ENCODE data around the gene LPCAT1.
A peak's percentile ranks its signal among the peaks of the same experiment; 100 is the strongest.
"Not testable (repeated sequence)": the region's sequence is repeated elsewhere in the genome, so short reads cannot be mapped to it uniquely, and the experiment has no call there.

The LPCAT1 gene

GRCh38 chr5:1523793-1524480 is at the start of gene LPCAT1:
TSS of gene LPCAT1 (minus strand) at chr5:1523960. CDS start at chr5:1523844, 116 bp downstream.
- peak; percentile 95 for DNase-seq (ENCODE audit: low spot score)

DNA sequence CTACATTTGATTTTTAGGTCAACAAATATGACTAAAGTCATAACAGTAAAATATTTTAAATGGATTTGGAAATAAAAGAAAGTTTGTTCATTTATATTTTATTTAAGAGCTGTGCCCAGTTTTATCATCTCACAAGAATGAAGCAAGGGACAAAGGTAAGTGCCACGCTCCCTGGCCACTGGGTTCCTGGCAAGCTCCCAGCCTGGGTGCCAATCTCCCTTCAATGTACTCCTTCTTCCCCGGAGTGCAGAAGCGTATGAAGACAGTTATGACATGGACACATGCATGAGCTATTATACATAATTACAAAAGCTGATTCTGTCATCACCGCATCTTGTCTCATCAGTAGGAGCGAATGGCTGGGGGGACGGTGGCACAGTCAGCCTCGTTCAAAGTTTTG is 48.1 kb upstream of the LPCAT1 start:
- DNase-seq (ENCODE audit: low spot score): not testable (repeated sequence)

- no peak for DNase-seq (ENCODE audit: low spot score)
These were observed 47.2 kb upstream of the LPCAT1 start for GRCh38 chr5:1570975-1571374.

- no peak for DNase-seq (ENCODE audit: low spot score)
These were observed 44.6 kb upstream of the LPCAT1 start for GRCh38 chr5:1568201-1568979.

DNA sequence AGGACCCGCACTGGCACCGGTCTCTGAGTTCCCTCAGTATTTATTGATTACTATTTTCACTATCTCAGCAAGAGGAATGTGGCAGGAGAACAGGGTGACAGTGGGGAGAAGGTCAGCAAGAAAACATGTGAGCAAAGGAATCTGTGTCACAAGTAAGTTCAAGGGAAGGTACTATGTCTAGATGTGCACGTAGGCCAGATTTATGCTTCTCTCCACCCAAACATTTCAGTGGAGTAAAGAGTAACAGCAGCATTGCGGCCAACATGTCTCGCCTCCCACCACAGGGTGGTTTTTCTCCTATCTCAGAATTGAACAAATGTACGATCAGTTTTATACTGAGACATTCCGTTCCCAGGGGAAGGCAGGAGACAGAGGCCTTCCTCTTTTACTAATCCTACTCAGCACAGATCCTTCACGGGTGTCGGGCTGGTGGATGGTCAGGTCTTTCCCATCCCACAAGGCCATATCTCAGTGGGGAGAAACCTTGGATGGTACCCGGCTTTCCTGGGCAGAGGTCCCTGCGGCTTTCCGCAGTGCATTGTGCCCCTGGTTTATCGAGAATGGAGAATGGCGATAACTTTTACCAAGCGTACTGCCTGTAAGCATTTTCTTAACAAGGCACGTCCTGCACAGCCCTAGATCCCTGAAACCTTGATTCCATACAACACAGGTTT is 43.9 kb upstream of the LPCAT1 start:
- DNase-seq (ENCODE audit: low spot score): not testable (repeated sequence)

DNA sequence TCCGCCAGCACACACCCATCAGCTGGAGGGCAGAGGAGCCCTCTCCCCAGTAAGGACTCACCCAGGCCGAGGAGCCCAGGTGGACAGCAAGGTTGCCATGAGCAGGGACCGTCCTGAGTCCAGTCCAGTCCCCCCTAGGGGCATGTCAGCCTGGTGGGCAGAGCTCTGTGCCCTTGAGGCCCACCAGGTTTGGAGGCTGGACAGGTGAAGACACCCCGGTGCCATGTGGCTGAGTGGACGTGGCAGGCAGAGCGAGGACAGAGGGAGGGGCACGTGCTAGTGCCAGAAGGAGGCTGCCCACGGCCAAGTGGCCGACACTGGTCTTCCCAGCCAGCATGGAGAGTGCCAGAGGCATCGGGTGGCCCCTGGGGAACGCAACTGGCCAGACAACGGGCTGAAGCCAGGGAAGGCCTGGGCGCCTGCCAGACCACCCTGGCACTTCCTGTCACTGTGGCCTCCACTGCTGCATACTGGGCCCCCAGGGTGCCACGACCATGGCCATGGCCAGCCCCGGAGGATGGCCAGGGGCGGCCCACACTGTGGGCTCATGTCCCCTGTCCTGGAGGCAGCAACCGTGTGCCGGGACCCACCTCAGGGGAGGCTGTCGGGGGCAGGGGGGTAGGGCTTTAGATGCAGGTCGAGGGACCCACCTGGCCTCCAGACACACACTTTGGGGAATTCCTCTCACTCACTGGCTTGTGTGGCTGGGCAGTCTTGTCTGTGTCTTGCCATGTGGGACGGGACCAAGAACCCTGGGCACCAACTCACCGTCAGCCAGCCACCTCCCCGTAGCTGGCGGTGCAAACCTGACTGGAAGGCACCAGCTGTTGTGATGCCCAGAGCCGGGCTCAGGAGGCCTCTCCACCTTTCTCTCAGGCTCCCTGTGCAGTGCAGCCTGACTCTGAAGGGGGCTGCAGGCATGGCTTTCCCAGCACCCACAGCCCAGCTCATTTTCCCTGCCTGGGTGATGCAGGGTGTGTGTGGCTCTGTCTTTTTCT is 42.3 kb upstream of the LPCAT1 start:
- no peak for DNase-seq (ENCODE audit: low spot score)

DNA sequence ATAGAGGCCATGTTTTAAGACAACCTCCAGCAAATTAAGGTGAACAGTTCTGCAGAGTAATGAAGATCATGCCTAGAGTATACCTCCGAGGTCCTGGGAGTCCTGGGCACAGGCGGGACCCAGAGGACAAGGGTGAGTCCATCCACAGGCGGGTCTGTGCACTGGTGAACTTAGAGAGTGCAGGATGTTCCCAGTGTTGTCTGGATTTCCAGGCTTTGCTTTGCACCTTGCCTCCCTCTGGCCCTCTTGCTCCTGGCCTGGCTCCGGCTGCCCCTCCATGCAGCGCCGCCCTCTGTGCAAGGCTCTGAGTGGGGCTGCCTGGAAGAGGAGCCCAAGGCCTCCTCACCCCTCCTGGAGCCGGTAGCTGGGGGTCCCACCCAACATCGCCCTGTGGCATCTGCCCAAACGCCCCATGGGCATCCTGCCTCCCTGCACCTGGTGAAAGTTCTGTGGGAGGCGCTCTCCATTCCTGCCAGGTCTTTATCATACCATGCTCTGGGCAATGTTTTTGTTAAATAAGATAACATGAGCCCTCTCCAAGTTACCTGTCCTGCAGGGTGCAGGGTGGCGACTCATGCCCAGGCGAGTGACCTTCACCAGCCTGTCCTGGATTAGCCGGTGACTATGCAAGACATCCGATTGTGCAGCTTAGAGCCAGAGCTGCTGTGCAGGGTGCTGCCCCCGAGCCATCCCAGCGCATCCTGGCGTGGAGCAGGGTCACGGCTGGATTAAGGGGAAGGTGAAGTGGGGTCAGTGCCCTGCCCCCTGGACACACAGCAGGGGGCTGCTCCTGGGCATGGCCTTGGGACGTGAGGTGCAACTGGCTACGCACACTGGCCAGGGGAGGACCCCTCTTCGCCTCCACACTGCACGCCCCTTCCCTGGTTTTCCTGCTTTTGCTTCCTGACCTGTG is 41.3 kb upstream of the LPCAT1 start:
- DNase-seq (ENCODE audit: low spot score): no peak

DNA sequence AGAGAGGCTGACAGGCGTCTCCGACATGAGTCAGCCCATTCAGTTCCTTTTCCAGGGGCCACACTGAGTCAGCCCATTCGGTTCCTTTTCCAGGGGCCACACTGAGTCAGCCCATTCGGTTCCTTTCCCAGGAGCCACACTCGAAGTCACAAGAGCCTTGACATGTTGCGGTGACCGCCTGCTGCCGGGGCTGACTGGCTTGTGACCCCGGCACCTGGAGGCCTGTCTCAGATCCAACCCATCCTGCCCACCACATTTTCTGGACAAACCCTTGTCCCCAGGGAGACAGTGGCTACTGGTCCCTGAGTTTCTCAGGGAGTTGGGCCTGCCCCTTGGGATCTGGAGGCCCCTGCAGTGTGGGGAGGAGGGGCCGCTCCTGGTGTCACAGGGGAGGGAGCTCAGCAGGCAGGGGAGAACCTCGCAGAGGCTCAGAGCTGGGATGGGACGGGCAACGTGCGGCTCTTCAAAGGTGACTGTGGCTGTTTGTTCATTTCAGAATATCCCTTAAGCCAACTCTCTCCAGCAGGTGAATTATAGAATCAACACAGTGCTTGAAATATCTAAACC is 40.5 kb upstream of the LPCAT1 start:
- DNase-seq (ENCODE audit: low spot score): no peak

GRCh38 chr5:1563617-1564181 is 39.9 kb upstream of the LPCAT1 start:
- DNase-seq (ENCODE audit: low spot score): no peak

- DNase-seq (ENCODE audit: low spot score): no peak
These were observed 39.3 kb upstream of the LPCAT1 start for GRCh38 chr5:1563051-1563461.

GRCh38 chr5:1562599-1562998 is 38.8 kb upstream of the LPCAT1 start:
- no peak for DNase-seq (ENCODE audit: low spot score)

GRCh38 chr5:1561402-1561929 is 37.7 kb upstream of the LPCAT1 start:
- DNase-seq (ENCODE audit: low spot score): no peak

- DNase-seq (ENCODE audit: low spot score): not testable (repeated sequence)
These were observed 36.7 kb upstream of the LPCAT1 start for GRCh38 chr5:1560499-1560898.

- DNase-seq (ENCODE audit: low spot score): no peak
These were observed 35.2 kb upstream of the LPCAT1 start for GRCh38 chr5:1558944-1559343.

GRCh38 chr5:1557114-1557873 is 33.5 kb upstream of the LPCAT1 start:
- DNase-seq (ENCODE audit: low spot score): no peak

GRCh38 chr5:1555808-1556731 is 32.3 kb upstream of the LPCAT1 start:
- no peak for DNase-seq (ENCODE audit: low spot score)

DNA sequence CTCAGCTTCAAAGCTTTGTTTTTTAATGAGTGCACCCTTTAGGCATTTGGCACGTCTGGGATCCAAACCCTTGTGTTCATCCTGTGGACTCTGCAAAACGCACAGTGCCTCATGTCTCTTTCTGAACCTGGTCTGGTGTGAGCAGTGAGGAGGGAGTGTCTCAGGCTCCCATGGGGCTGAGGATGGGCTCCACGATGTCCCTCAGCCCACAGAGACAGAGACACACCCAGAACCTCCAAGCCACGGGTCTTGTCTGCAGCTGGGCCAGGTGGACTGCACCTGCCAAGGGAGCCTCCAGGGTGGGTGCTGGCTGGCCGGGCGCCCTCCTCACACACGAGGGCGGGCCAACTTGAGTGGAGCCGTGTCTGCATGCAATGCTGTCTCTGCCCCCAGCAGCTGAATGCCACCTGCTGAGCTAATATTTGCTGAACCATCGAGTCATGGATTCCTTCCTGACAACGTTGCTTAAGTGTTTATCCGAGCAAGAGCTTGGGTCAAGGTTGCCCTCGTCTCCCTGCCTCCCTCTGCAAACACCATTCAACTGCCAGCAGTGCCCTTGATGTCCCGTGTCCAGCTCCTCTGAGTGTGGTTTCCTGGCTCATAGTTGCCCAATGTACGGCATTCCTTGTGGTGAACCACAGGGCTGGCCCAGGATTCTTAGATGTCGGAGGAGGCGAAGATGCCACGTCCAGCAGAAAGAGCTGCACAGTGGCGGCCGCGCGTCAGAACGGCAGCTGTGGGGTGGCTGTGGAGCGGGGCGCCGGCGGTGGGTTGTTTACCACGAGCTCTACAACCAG is 31.4 kb upstream of the LPCAT1 start:
- no peak for DNase-seq (ENCODE audit: low spot score)
